Osteoblast (primary cell): ENCODE data around the gene RNF112. TPM values are rescaled to one million over a fixed set of nuclear protein-coding genes. Genes with fewer than 3 reads are reported as not detected.

ENCODE experiments used
- DNase-seq: peaks from one replicate; pipeline ENCODE4 v3.0.0; 2011; ENCODE audit warnings: low spot score, mixed read lengths; ENCODE audit not compliant: insufficient read length; ENCODE audit errors: missing footprints
- H2AFZ ChIP-seq: 2 replicates; pipeline ENCODE4 v1.6.0; 2011; ENCODE audit warnings: mild to moderate bottlenecking, low read length
- H3K27ac ChIP-seq: 2 replicates; pipeline ENCODE4 v1.5.1; 2011; ENCODE audit warnings: mild to moderate bottlenecking, low read depth, low read length, moderate library complexity
- H3K27me3 ChIP-seq: 2 replicates; pipeline ENCODE4 v1.6.0; 2012; ENCODE audit warnings: mild to moderate bottlenecking, control low read depth, inconsistent platforms, low read length, moderate library complexity; ENCODE audit not compliant: insufficient read depth
- H3K36me3 ChIP-seq: 2 replicates; pipeline ENCODE4 v1.5.1; 2011; ENCODE audit warnings: mild to moderate bottlenecking, low read length, control low read depth, moderate library complexity; ENCODE audit not compliant: insufficient read depth
- H3K4me1 ChIP-seq: 2 replicates; pipeline ENCODE4 v1.5.1; 2011; ENCODE audit warnings: mild to moderate bottlenecking, low read length, control low read depth, moderate library complexity; ENCODE audit not compliant: insufficient read depth
- H3K4me2 ChIP-seq: 2 replicates; pipeline ENCODE4 v1.6.0; 2011; ENCODE audit warnings: mild to moderate bottlenecking, low read length; ENCODE audit not compliant: insufficient read depth
- H3K4me3 ChIP-seq: fragments of 200-600 bp; sonication (generic); 3 replicates; pipeline ENCODE4 v1.5.1; 2012; ENCODE audit warnings: mild to moderate bottlenecking, low read length, inconsistent platforms; ENCODE audit not compliant: insufficient read depth
- H3K79me2 ChIP-seq: 2 replicates; pipeline ENCODE4 v1.6.0; 2012; ENCODE audit warnings: mild to moderate bottlenecking, low read length, control low read depth, inconsistent platforms; ENCODE audit not compliant: insufficient read depth
- H3K9me3 ChIP-seq: 2 replicates; pipeline ENCODE4 v1.5.1; 2011; ENCODE audit warnings: low read depth, low read length, control low read depth
- H4K20me1 ChIP-seq: 2 replicates; pipeline ENCODE4 v1.6.0; 2012; ENCODE audit warnings: mild to moderate bottlenecking, low read length, control low read depth; ENCODE audit not compliant: insufficient read depth
- CTCF ChIP-seq: IDR thresholded peaks from 2 replicates; pipeline ENCODE4 v1.5.1; 2011; ENCODE audit warnings: mild to moderate bottlenecking, low read depth, low read length, moderate library complexity; ENCODE audit errors: extremely low read depth
- total RNA-seq: library from RNA; depleted of rRNA; stranded (reverse); fragments of >200 nt; gene quantifications from 2 replicates; pipeline ENCODE4 v1.2.3, GENCODE V29; 2012

RNF112 gene
- total RNA-seq, 1 donor, result 0.36 TPM

GRCh38 chr17:19368229-19368628 is 42.8 kb upstream of the RNF112 start:
- DNase-seq, result peak; percentile 58
- H3K9me3 ChIP-seq, result no peaks in the 10 kb centered on the region

GRCh38 chr17:19369107-19369778 is 41.8 kb upstream of the RNF112 start:
- DNase-seq, result peak; percentile 81
- no peaks in the 10 kb centered on the region for H4K20me1 ChIP-seq
- H3K27me3 ChIP-seq, result no peaks in the 10 kb centered on the region
- no peaks in the 10 kb centered on the region for H3K9me3 ChIP-seq
- H2AFZ ChIP-seq, result no peak overlapping the region
- no peak overlapping the region for H3K4me3 ChIP-seq
- H3K4me2 ChIP-seq, result no peak overlapping the region
- H3K27ac ChIP-seq, result no peak overlapping the region
- H3K36me3 ChIP-seq, result no peaks in the 10 kb centered on the region
- peaks cover 12% of the 10 kb centered on the region for H3K4me1 ChIP-seq
- H3K79me2 ChIP-seq, result no peaks in the 10 kb centered on the region
- TF ChIP-seq CTCF, result no peak

More at GRCh38 chr17:19368229-19368628, 42.8 kb upstream of the RNF112 start:
- Histone ChIP-seq H3K27ac (no peak overlapping the region), H3K4me3 (no peak overlapping the region), H3K27me3 (no peaks in the 10 kb centered on the region), H3K79me2 (no peaks in the 10 kb centered on the region), H2AFZ (no peak overlapping the region), H3K4me2 (no peak overlapping the region), H4K20me1 (no peaks in the 10 kb centered on the region), H3K4me1 (peaks cover 8% of the 10 kb centered on the region), H3K36me3 (no peaks in the 10 kb centered on the region)
- TF ChIP-seq CTCF, result no peak

GRCh38 chr17:19369846-19370492 is 41.1 kb upstream of the RNF112 start:
- TF ChIP-seq CTCF, result no peak
- Histone ChIP-seq H3K4me2 (no peak overlapping the region), H4K20me1 (no peaks in the 10 kb centered on the region), H2AFZ (no peak overlapping the region), H3K9me3 (no peaks in the 10 kb centered on the region), H3K27ac (no peak overlapping the region), H3K4me3 (no peak overlapping the region), H3K4me1 (peaks cover 5% of the 10 kb centered on the region), H3K36me3 (no peaks in the 10 kb centered on the region), H3K27me3 (no peaks in the 10 kb centered on the region), H3K79me2 (no peaks in the 10 kb centered on the region)
- DNase-seq, result peak; percentile 73

DNA sequence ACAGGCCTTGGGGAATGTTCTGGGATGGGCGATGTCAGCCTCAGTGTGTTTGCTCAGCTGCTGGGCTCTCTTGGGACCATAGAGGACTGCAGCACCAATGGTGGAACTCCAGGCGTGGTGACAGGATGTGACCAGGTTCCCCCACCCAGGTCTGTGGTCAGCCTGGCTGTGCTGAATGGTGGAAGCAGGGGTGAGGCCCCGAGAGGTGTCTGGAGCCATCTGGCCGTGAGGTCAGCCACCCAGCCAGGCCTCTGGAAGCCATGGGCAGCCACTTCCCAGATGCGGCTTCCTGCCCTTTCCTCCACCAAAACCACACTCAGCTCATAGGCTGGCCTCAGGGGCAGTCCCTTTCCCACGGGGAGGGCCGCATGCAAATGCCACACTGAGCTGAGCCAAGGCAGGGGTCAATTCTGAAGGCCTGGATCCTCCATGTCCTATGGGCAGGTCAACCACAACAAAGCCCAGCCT is 40.5 kb upstream of the RNF112 start:
- Histone ChIP-seq H3K79me2 (peaks cover 1% of the 10 kb centered on the region), H3K36me3 (no peaks in the 10 kb centered on the region), H4K20me1 (no peaks in the 10 kb centered on the region), H3K27me3 (no peaks in the 10 kb centered on the region), H3K4me1 (peaks cover 5% of the 10 kb centered on the region), H3K9me3 (no peaks in the 10 kb centered on the region), H3K4me2 (no peak overlapping the region), H2AFZ (peak overlapping the region; percentile 5), H3K4me3 (no peak overlapping the region), H3K27ac (no peak overlapping the region)
- peak; percentile 87 for DNase-seq
- TF ChIP-seq CTCF, result no peak
